ENCODE data around the gene TREML4. TPM values are rescaled to one million over a fixed set of nuclear protein-coding genes. Genes with fewer than 3 reads are reported as not detected.

Gene TREML4
- total and polyA plus RNA-seq, 2 of the 4 experiments (the other 2 are of a cell fraction), result not detected

DNA sequence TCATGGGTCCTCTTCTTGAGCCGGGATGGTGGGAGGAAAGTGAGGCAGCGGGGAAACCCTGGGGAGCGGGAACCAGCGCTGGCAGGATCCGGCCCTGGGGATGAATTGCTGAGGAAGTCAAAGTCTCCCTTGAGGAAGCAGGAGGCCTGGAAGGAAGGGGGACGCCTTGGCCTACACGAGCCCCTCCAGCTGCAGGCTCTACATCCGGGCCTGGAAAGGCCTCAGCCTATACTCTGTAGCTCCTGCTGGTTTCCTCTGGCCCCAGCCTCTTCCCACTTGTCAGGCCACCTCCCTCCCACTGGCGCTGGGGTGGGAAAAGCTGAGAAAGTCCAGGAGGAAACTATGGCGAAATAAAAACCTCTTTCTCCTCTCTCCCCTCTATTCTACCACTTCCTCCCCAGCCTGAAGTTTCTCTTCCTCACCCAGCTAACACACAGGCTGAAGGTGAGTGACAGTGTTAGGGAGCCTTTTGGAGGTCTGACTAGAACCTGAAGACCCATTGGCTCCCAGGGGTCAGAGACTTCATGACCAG lies 42.1 kb upstream of the TREML4 start:
- H3K18ac ChIP-seq (ENCODE audit: low read depth, low read length), result no peak overlapping the region
- no peak overlapping the region for H3K14ac ChIP-seq (replicated peaks; ENCODE audit: low read depth, low read length)
- no peak overlapping the region for H3K27ac ChIP-seq (ENCODE audit: insufficient read depth, low read length)
- WGBS, 2 experiments (ENCODE audit: extremely low coverage in 2 of 2, insufficient read length in 1 of 2), result no CpG with 5 or more reads among the region's 10 CpGs
- H3K79me1 ChIP-seq (ENCODE audit: low read depth in 1 of 2, low read length in 2 of 2), result no peaks in the 10 kb centered on the region
- DNase-seq (no peak), ATAC-seq (ENCODE audit: low read depth) (no peak)
- H3K4me2 ChIP-seq (ENCODE audit: low read depth, low read length), result no peak overlapping the region
- H2AK5ac ChIP-seq (ENCODE audit: low read depth, low read length), result no peak overlapping the region
- no peak overlapping the region for H2BK5ac ChIP-seq (ENCODE audit: low read depth, low read length, poor library complexity, severe bottlenecking)
- in situ Hi-C loops (cut with MboI; ENCODE audit: low sequenced_read_pairs) (loop anchor here (10.0 kb wide), 1 partner anchor 91 kb away; no protein-coding TSS in a partner anchor), dilution Hi-C loops (cut with HindIII; ENCODE audit: low sequenced_read_pairs, unreplicated experiment) (no loop called here), intact Hi-C loops (cut with micrococcal nuclease) (no loop called here)
- no peak overlapping the region for H2BK20ac ChIP-seq (ENCODE audit: low read depth, low read length)
- H3K4me3 ChIP-seq (ENCODE audit: insufficient read depth, low read depth, low read length), result no peak overlapping the region
- no peak overlapping the region for H3K4ac ChIP-seq (ENCODE audit: low read depth, low read length)
- no peaks in the 10 kb centered on the region for H4K20me1 ChIP-seq (ENCODE audit: insufficient read depth, low read length)
- peaks cover 19% of the 10 kb centered on the region; the same call in 1 of the 2 replicates for H3K27me3 ChIP-seq (ENCODE audit: control insufficient read depth, insufficient read depth, low read length)
- no peak for TF ChIP-seq FOS (IDR thresholded peaks at IDR 0.05; ENCODE audit: low read depth, low read length)
- no peak for TF ChIP-seq MXI1 (IDR thresholded peaks at IDR 0.05; ENCODE audit: borderline replicate concordance, low read depth, low read length)
- TF ChIP-seq NFE2L2 (IDR thresholded peaks at IDR 0.05; ENCODE audit: low read depth, low read length), result no peak
- no peak for TF ChIP-seq POLR2A (IDR thresholded peaks at IDR 0.05; ENCODE audit: low read depth, low read length)
- no peak for TF ChIP-seq SMC3 (IDR thresholded peaks at IDR 0.05; ENCODE audit: low read depth, low read length)
- no peak for TF ChIP-seq MAZ (IDR thresholded peaks at IDR 0.05; ENCODE audit: borderline replicate concordance, low read depth, low read length)
- TF ChIP-seq, protein P1, sequence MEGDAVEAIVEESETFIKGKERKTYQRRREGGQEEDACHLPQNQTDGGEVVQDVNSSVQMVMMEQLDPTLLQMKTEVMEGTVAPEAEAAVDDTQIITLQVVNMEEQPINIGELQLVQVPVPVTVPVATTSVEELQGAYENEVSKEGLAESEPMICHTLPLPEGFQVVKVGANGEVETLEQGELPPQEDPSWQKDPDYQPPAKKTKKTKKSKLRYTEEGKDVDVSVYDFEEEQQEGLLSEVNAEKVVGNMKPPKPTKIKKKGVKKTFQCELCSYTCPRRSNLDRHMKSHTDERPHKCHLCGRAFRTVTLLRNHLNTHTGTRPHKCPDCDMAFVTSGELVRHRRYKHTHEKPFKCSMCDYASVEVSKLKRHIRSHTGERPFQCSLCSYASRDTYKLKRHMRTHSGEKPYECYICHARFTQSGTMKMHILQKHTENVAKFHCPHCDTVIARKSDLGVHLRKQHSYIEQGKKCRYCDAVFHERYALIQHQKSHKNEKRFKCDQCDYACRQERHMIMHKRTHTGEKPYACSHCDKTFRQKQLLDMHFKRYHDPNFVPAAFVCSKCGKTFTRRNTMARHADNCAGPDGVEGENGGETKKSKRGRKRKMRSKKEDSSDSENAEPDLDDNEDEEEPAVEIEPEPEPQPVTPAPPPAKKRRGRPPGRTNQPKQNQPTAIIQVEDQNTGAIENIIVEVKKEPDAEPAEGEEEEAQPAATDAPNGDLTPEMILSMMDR (conservative IDR thresholded peaks at IDR 0.05; ENCODE audit: low read depth, low read length), result no peak
- no peak for TF ChIP-seq RAD21 (IDR thresholded peaks at IDR 0.05; ENCODE audit: low read length)
- no peak for TF ChIP-seq CHD1 (IDR thresholded peaks at IDR 0.05; ENCODE audit: low read depth, low read length)
- TF ChIP-seq CEBPB (IDR thresholded peaks at IDR 0.05; ENCODE audit: low read depth, low read length), result no peak
- TF ChIP-seq BHLHE40 (IDR thresholded peaks at IDR 0.05; ENCODE audit: low read depth, low read length), result no peak
- TF ChIP-seq, protein P2, sequence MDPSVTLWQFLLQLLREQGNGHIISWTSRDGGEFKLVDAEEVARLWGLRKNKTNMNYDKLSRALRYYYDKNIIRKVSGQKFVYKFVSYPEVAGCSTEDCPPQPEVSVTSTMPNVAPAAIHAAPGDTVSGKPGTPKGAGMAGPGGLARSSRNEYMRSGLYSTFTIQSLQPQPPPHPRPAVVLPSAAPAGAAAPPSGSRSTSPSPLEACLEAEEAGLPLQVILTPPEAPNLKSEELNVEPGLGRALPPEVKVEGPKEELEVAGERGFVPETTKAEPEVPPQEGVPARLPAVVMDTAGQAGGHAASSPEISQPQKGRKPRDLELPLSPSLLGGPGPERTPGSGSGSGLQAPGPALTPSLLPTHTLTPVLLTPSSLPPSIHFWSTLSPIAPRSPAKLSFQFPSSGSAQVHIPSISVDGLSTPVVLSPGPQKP (IDR thresholded peaks at IDR 0.05; ENCODE audit: borderline replicate concordance, low read depth, low read length), result no peak
- no peak for TF ChIP-seq MAFK (IDR thresholded peaks at IDR 0.05; ENCODE audit: low read depth, low read length)
- TF ChIP-seq, protein P3, sequence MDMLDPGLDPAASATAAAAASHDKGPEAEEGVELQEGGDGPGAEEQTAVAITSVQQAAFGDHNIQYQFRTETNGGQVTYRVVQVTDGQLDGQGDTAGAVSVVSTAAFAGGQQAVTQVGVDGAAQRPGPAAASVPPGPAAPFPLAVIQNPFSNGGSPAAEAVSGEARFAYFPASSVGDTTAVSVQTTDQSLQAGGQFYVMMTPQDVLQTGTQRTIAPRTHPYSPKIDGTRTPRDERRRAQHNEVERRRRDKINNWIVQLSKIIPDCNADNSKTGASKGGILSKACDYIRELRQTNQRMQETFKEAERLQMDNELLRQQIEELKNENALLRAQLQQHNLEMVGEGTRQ (IDR thresholded peaks at IDR 0.05; ENCODE audit: low read depth, low read length), result no peak
- TF ChIP-seq RFX5 (IDR thresholded peaks at IDR 0.05; ENCODE audit: low read depth, low read length), result no peak
- no peak for TF ChIP-seq RCOR1 (IDR thresholded peaks at IDR 0.05; ENCODE audit: insufficient replicate concordance, low read length)
- H3K9me3 ChIP-seq (ENCODE audit: control insufficient read depth, insufficient read depth, low read length), result peaks cover 3% of the 10 kb centered on the region
- H3K4me1 ChIP-seq (ENCODE audit: control insufficient read depth, insufficient read depth, low read length), result no peaks in the 10 kb centered on the region
- H3K23ac ChIP-seq (ENCODE audit: low read depth, low read length), result no peak overlapping the region
- H2AFZ ChIP-seq (replicated peaks; ENCODE audit: low read length, poor library complexity), result no peak overlapping the region
- BruUV-seq (replicated peaks), result no TSS peak
- no peak overlapping the region for H4K8ac ChIP-seq (ENCODE audit: low read depth in 2 of 2, low read length in 2 of 2)
- no peak overlapping the region for H2BK15ac ChIP-seq (ENCODE audit: low read depth, low read length)
- no peak overlapping the region for H3K56ac ChIP-seq (ENCODE audit: extremely low read depth, insufficient read depth, low read length)
- H2AK9ac ChIP-seq (replicated peaks; ENCODE audit: low read depth, low read length, poor library complexity), result no peak overlapping the region
- H4K5ac ChIP-seq (ENCODE audit: low read depth, low read length), result no peak overlapping the region
- no peak overlapping the region for H2BK120ac ChIP-seq (ENCODE audit: low read depth, low read length)
- CTCF ChIA-PET, result interaction anchor here (0.7 kb wide), 1 partner anchor 94 kb away, joined by 3 read pairs; no protein-coding TSS in a partner anchor
- no peak overlapping the region for H4K91ac ChIP-seq (ENCODE audit: insufficient read depth, low read depth, low read length)
- H3K9me1 ChIP-seq (ENCODE audit: insufficient read depth, low read length), result no peaks in the 10 kb centered on the region
- no peak overlapping the region for H3K9ac ChIP-seq (ENCODE audit: low read depth, low read length)
- POLR2A ChIA-PET (ENCODE audit: unreplicated experiment), result no interaction called here
- H3K36me3 ChIP-seq (ENCODE audit: control insufficient read depth, insufficient read depth, low read length), result no peaks in the 10 kb centered on the region
